ENCODE data around the gene ADAM12.

Gene ADAM12

DNA sequence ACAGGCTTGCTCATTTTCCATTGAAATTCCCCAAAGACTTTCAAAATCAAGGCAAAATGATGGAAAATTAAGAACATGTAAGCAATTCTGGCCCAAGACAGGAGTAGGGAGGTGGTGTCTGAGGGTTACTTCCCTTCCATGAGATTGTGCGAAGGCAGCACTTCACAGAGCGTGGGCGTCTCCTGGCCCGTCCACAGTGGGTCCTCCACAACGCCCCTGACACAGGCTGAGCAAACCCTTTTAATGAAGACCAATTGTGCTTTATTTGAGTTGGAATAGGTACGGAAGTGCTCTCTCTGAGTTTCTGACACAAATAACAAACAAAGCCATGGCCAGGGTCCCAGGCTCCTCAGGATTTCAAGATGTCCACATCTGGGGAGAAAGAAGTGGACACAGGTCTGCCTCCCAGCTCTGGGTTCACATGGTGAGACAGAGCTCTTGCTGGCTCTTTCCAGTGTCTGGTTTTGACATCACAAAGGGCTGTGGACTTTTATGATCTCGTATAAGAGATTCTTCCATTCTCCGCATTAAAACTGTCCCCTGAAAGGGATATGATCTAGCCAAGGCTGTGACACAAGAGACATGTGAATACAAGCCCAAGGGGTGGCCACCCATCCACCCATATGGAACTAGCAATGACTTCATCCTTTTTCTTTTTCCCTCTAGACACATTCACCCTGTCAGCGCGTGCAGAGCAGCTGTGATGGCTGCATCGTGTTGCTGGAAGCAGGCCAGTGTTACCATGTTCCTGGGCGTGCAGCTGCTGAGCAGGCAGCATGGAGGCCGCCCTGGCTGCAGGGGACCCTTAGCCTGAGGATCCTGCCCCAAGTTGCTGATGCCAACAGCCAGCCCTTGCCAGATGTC lies 145.6 kb downstream of the ADAM12 start:
- in situ Hi-C loops (cut with MboI; ENCODE audit: low sequenced_read_pairs) = no loop called here

DNA sequence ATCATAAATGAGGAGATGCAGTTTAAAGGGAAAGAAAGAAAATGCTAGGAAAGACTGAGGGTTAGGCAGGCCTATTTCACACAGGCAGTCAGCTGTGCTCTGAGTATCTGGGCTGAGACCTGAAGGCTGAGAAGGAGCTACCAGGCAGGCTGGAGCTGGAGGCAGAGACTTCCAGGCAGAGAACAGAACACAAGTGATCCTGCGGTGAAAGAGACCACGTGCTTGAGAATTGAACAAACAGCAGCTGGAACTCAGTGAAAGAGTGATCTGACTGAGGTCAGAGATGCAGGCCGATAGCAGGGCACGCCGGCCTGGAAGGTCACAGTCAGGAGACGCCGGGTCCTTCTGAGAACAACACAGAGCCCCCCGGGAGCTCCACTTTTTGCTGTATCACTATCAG lies 147.8 kb downstream of the ADAM12 start:
- in situ Hi-C loops (cut with MboI; ENCODE audit: low sequenced_read_pairs) = no loop called here

DNA sequence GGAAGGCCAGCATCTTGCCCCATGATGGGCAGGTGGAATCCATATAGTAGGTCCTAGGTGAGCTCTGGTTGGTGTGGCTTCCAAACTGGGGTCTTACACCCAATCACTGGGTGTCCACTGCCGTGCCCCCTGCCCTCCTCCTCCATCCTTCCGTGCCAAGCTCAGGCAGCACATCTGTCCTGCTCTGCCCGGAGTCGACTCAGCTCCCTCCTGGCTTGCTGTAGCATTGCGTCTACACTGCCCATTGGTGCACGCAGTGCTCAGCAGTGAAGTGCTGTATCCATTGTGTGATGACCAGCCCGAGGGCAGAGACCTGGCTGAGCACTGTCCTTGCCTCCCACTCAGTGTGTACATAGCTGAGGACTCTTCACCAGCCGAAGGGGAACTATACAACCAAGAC lies 148.4 kb downstream of the ADAM12 start:
- in situ Hi-C loops (cut with MboI; ENCODE audit: low sequenced_read_pairs) = no loop called here

DNA sequence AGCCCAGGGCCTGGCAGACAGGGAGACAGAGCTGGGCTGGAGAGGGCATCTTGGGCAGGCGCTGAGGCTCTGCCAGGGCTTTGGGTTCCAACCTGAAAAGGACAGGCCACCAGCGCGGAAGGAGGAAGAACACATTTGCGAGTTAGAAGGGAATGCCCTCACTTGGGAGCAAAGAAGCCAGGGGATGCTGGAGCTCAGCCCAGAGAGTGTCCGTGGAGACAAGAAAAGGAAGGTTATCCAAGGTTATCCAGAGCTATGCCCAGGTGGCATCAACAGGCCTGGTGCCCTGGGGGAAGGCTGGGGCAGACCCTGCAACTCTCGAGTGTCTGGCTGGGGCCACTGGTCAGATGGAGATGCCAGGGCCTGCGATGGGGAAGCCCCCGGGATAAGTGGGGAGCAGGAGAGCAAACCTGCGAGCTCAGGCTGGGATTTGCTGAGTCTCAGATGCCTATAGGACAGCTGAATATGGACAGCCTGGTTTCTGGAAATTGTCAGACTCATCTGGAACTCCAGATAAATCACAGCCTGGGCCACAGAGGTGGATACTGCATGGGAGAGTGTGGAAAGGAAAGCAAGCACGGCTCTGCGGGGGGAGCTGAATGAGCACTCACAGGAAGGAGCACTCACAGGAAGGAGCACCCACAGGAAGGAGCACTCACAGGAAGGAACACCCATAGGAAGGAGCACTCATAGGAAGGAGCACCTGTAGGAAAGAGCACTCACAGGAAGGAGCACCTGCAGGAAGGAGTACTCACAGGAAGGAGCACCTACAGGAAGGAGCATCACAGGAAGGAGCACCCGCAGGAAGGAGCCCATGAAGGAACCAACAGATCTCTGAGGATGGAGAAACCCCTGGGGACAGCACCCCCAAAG lies 152.1 kb downstream of the ADAM12 start:
- in situ Hi-C loops (cut with MboI; ENCODE audit: low sequenced_read_pairs) = no loop called here

DNA sequence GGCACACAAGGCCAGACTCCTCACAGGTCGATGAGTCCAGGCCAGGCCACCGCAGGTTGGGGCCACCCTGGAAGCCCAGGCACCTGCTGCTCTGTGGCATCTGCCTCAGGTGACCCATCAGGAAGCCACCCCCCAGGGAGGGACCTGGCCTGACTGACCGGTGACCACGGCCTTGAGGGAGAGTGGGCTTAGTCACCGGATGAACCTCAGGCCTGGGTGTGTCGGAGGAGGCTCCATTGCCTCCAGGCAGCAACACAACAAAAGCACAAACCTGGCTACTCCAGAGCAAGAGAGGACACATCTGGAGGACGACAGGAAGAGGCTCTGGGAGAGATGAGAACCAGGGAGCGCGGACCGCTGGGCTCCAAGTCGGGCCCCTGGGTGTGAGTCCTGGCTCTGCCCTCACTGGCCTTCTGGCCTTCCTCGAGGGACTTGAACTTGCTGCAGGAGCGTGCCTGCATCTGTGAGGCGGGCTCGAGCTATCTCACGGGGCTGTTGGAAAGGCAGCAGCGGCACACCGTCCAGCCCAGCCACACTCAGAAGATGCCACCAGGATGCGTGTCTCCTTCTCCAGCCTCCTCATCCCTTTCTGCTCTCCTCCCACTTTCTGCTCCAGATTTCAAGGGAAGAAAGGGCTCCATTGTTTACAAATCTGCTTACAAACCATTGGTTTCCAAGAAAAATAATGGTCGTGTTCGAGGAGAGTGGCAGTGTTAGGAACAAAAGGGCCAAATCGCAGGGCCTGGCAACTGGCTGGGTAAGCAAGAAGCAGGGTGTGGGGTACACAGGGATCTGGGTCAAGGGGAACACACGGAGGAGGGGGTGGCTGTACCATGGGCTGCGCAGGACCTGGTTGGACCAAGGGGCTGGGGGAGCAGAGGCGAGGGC lies 152.9 kb downstream of the ADAM12 start:
- in situ Hi-C loops (cut with MboI; ENCODE audit: low sequenced_read_pairs) = no loop called here

DNA sequence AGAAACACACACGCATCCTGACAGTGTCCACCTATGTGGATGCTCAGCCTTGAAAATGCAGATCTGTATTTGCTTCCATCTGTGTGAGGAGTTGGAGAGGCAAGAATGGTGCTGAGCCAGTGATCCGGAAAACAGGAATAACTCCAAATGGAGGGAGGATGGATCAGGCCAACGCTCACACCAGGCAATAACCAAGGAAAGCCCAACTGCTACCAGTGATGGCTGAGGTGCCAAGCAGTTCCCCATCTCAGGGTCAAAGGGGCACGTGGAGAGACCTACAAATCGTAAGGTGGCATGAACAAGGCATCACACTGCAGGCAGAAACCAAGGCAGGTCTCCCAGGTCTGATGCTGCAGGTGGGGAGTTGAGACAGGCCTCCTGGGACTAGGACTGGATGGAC lies 153.6 kb downstream of the ADAM12 start:
- in situ Hi-C loops (cut with MboI; ENCODE audit: low sequenced_read_pairs) = no loop called here

DNA sequence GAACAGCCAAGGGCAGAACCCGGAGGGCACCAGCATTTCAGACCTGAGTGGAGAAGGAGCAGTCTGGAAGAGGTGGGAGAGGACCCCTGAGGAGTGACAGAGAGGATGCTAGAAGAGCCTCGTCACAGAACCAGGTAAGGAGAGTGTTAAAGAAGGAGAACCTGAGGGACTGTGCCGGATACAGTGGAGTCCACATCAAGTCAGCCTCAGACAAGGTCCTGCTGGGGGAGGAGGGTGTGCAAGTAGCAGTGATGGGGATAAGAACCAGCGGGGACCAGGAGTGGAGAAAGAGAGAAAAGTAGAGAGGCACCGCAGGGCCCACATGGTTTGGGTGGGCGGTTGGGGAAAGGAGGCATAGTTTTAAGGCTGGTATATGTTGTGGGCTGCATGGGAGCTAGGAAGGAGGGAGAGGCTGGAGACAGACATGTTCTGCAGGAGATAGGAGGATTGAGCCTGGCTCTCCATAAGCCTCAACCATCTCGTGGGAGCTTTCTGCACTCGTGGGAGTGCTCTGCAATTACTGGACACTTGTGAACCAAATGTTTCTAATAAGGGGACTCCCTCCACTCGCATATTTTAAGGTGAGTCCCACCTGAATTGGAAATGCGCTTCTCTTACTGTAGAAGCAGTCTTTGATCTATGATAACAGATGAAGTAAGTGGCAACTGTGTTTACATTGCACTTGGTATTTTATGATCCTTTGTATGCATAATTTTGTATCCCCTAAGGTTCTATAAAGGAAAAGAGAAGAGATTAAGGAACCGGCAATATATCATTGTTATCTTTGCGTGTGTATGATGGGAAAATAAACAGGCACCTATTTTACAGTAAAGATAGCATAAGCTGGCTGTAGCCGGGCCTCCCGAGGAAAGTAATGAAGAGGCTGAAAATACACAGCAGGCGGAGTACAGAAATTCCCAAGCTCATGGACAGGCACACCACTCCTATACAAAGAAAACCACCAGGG lies 154.8 kb downstream of the ADAM12 start:
- in situ Hi-C loops (cut with MboI; ENCODE audit: low sequenced_read_pairs) = no loop called here

DNA sequence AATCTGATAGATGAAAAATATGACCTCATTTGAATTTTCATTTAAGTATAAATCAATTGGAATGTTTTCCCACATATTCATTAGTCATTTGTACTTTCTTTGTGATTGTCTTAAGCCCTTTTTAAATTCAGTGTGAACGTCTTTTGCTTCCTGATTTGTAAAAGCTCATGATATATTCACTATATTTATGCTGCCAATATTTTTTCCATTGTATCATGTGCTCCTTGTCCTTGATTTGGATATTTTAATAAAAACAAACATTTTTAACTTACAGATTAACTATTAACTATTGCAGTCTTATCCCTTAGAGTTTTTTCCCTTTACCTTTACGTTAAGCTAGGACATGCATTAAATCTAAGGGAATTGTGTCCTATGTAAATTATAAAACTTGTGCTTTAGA lies 157.7 kb downstream of the ADAM12 start:
- in situ Hi-C loops (cut with MboI; ENCODE audit: low sequenced_read_pairs) = no loop called here

DNA sequence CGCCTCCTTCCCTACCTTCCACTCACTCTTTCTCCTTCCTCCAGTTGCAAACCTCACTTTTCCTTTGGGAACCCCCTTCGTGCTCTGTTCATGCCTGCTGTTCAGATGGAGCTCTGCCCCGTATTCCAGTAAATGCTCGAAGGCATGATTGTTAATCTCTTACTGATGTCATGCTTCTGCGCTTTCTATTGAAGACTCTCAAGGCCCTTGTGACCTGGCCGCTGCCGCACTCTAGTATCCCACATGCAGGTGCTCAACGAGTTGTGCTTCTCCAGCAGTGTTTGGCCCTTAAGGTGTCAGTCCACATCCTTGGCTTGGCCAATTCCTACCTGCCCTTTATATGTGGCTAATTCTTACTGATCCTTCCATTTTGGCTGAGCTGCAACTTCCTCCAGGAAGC lies 158.6 kb downstream of the ADAM12 start:
- in situ Hi-C loops (cut with MboI; ENCODE audit: low sequenced_read_pairs) = no loop called here

DNA sequence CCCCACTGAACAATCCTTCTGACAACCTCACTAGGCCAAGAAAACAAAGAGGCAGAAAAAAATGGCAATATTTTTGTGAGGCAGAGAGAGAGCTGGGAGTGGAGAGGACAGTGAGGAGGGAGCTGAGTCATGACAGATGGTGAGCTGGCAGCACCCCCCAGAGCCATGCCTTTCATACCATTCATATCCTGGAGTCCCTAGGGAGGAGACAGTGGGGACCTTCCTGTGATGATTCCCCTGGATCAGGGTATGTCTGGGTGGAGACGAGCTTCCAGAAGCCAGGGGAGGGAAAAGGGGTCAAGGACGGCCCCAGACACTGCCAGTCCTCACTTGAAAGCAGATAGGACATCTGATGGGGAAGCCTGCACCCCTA lies 160.5 kb downstream of the ADAM12 start:
- in situ Hi-C loops (cut with MboI; ENCODE audit: low sequenced_read_pairs) = no loop called here

DNA sequence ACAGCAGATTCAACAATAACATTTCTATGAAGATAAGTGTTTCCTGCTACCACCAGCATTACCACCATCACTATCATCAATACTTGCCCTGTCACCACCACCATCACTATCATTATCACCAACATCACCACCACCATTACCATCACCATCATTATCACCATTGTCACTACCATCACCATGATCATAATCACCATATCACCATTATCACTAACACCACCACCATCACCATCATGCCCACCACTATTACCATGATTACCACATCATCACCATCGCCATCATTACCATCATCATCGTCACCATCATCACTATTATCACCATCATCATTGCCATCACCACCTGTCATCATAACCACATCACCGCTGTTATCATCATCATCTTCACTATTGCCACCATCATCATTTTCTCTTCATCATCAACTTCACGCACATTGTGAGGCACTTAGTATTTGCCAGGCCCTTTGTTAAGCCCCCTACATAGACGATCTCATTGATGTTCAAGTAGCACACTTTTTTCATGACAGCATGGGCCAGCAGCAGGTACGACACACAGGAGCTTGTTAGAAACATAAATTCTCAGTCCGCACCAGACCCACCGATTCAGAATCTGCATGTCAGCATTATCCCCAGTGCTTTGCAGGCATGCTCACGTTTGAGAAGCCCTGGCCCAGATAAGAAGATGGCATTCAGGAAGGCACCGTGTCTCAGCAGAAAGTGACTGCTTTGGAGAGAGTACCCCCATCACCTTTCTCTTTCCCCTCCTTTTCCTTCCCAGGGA lies 161.1 kb downstream of the ADAM12 start:
- in situ Hi-C loops (cut with MboI; ENCODE audit: low sequenced_read_pairs) = no loop called here

DNA sequence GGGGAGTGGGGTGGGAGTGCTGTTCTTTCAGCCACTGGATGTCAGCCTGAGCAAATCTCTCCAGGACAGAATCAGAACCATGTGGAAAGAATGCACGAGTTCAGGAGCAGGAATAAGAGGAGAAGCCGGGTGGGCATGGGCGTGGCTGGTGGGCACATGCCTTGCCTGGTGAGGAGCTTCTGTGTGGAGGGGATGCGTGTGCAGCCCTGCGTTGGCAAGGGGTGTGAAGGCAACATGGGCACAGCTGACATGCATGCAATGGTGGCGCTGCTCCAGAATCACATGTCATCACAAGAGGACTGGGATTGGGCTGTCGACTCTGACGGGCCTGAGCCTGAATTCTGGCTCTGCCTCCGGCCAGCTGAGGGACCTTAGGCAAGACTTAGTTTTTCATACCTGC lies 162.1 kb downstream of the ADAM12 start:
- in situ Hi-C loops (cut with MboI; ENCODE audit: low sequenced_read_pairs) = no loop called here

DNA sequence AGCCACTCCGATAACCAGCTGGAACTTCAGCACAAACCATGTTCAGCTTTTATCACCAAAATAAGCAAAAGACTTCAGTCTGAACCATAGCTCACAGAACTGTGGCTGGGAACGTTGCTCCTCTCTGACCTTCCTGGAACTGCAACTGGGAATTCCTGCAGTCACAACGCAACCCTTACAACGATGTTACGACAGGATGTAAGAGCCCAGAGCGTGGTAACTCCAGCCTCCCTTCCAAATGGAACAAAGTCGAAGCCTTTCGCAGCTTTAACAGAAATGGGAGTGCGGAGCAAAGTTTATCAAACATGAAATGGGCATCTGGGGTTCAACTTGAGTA lies 162.6 kb downstream of the ADAM12 start:
- in situ Hi-C loops (cut with MboI; ENCODE audit: low sequenced_read_pairs) = no loop called here

DNA sequence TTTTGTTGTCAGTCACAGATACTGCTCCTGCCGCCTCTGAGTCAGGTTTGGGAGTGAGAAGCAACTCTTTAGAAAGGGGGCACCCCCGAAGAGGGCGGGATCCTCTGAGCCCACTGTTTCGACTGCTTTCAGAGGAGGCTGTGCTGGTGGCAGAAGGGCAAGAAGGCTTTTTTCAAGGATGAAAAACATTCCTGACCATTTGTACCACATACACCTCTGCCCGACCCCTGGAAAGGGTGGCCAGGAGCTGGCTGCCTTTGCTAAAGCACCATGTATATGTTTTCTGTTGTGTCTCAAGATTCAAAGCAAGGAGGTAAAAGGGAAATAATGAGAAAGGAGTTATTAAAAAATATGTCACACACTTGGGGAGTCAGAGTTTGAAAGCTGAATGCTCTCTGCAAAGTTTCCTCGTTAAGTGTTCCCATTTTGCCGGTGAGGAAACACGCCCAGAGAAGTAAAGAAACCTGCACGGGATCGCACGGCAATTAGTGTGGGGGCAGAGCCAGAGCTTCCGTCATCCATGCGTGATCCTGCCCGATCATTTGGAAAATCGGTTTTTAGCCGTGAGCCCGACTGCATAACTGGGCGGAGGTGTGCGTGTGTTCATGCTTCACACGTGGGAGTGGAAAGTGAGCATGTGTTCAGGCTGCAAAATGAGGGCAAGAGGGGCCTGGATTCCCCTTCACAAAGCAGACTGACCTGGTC lies 163.2 kb downstream of the ADAM12 start:
- in situ Hi-C loops (cut with MboI; ENCODE audit: low sequenced_read_pairs) = no loop called here

DNA sequence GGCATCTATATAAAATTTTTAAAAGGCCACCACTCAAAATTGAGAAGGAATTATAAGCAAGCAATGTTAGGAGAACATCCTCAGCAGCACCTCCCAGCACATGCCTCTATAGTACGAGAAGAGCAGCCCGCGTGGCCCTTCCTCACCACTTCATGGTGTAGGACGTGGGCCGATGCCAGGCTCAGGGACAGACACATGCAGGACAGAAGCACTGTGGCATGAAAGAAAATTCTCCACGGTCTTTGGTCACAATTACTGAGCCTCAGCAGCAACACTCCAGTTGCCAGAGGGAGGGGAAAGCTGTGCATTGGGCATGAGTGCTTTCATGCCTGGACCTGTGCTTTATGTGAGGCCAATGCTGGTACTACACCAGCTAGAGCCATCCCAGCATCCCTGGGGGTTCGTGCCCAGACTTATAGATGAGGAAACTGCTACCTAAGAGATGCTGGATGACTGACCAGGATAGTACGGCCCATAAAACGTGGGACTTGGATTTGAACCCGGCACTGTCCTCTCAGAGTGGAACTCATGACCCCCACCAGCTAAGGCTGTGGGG lies 164.7 kb downstream of the ADAM12 start:
- in situ Hi-C loops (cut with MboI; ENCODE audit: low sequenced_read_pairs) = no loop called here

DNA sequence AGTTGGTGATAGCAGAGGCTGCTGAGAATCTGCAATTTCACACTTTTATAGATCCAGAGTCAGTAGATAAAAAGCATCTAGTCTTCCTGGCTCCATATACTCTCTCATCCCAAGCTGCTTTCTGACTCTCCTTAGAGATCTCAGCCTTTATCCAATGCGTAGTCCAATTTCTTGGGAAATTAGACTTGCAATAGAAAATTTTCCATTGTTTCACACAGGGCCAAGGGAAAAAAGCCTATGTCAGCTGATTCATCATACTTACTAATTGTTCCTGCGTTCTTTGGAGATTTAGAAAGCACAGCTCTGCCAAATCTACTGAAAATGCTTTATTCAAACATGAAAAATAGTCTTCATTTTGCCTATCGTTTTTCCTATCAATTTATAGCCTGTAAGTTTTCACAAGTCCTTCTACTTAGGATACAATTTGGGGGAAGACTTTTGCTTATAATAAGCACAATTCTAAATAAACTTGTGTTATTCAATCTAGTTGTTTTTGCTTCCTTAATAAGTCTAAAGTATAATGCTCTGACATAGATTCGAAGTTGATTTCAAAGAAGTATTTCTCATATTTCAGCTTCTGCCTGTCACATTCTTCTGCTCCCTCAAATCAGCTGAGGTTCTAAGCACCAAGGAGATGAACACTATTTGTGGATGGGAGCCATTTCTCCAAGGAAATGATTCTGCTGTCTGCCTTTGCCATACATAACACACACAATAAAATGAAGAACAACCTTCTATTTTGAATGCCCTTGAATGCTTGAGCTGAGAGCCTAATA lies 165.4 kb downstream of the ADAM12 start:
- in situ Hi-C loops (cut with MboI; ENCODE audit: low sequenced_read_pairs) = no loop called here

DNA sequence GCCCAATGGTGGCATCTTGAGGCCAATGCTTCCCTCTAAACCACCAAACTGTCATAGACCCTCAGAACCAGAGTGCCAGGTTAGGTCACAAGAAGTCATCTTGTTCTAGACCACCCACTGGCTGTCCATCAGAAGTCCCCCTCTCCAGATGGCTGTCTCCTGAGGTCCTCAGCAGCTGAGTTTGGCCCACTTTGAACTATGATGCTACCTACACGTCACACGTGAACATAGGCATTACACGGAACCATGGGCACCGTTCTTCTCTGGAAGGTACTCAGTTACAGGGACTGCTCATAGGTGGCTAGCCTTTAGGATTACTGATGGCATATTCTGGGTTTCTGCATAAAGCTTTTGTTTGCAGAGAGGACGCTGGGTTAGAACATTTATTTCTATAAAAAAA lies 166.4 kb downstream of the ADAM12 start:
- in situ Hi-C loops (cut with MboI; ENCODE audit: low sequenced_read_pairs) = no loop called here
